DMS79 treated with DMSO at 0.1 percent for 48 hours (cell line): ENCODE data around the gene DYNLRB1.

Source experiments
- DNase-seq: peaks from one replicate; lab custom pipeline; 2025; lab: John Stamatoyannopoulos, UW

The DYNLRB1 gene

DNA sequence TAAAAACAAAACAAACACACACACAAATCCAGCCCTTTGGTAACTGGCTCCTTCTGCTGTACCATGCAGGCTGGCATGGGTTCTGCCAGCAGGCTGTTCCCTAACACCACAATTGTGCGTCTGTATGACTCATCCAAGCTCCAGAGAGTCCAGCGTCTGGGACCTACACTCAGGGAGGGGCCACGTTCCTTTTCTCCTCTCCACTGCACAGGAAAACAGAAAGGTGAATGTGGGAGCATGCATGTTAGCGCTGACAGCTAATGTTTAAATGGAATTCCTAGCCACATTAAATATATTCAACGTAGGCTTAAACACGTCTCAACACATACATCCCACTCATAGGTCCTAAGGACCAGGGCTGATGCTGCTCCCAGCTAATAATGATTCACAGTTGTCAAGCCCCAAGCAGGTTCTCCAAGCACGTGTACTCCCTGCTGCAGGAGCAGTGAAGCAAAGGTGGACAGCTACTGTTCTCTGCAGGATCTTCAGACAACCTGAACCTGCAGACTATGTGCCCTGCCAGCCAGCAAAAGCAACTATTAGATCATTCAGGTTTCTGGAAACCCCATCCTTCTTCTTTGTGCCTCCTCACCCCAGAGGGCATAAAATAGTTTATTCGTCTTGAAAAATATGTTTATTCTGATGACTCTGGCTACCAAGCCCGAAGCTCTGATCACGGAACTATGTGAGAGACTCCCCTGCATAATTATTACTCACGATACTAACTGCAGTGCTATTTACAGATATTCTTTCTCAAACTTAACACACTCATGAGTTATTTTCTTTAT is 63.2 kb downstream of the DYNLRB1 start:
- DNase-seq: no peak

DNA sequence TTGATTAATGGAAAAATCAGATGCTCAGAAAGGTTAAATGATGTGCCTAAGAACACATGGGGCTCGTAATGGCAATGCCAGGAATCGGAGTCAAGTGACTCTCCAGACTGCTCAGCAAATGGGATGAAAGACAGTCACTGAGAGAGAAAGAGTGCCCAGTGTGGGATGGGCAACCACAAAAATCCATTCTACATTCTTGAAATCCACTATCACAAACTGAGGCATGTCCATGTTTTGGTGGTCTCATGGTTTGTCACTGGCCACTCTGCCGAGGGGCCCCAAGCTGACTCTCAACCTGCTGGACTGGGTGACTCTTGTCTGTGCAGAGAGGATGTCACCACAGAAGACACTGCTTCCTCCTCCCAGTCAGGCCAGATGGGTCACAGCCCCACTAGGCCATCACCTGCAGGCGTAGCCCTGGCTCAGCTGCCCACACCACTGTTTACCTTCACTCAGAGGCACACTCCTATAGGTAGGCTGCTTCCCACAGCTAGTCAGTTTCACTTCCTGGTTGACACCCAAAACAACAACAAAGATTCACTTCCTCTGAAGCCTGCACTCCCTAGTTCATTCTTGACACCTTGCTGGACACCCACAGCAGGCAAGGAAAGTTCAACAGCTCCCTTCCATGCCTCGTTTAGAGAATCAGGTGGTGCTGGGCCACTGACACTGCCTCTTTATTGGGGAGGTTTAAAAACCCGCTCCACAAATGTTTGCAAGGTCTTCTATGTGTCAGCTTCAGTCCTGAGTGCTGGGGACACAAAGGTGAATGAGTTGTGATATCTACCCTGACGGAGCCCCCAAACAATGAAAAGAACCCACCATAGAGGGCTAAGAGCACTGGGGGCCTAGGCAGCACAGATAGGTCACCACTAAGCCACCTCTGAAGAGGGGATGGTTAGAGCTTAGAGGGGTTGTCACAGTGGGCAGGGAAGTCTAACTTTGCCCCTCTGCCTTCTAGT is 64.0 kb downstream of the DYNLRB1 start:
- no peak for DNase-seq

DNA sequence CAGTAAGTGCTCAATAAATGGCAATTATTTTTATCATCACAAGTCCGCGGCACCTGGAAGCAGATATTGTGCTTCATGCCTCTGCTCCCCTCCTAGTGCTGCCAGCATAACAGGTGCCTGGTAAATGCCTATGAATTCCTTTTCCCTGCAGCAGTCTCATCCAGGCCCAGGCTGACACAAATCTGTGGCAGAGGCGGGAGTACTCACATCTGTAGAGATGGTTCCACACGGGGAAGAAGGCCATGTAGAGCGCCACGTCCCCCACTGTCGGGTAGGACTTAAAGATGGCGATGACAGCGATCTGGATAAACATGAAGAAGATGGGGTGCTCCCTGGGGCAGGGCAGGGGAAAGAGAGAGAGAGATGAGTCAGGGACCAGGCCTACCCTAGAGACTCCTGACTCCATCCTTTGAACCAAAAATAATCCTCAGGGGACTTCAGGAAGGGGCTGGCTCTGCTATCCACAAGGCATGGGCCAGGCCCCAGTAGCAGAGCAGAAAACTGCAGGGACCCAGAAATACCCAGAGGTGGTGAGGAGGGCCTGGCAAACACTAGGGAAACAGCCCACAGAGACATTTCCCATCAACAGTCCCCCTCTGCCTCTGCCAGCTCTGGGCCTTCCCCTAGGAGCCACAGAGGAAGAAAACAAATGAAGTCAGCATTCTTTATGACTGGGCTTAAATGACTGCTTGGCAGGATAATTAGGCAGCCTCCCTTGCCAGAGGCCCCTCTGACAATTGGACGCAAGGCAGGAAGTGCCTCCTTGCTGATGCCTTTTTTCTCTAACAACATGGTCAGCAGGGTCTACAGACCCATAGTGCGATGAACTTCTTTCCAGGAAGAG is 65.3 kb downstream of the DYNLRB1 start:
- DNase-seq: no peak

DNA sequence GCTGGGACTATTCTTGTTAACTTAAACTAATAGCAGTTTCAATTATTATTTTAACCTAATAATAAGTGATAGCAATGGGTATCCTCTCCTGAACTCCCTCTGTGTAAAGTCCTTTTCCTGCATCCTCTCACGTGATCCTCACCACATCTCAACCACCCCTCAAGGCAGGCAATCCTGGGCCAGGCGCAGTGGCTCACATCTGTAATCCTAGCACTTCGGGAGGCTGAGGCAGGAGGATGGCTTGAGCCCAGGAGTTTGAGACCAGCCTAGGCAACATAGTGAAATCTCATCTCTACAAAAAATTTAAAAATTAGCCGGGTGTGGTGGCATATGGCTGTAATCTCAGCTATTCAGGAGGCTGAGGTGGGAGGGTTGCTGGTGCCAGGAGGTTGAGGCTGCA is 66.0 kb downstream of the DYNLRB1 start:
- no peak for DNase-seq

DNA sequence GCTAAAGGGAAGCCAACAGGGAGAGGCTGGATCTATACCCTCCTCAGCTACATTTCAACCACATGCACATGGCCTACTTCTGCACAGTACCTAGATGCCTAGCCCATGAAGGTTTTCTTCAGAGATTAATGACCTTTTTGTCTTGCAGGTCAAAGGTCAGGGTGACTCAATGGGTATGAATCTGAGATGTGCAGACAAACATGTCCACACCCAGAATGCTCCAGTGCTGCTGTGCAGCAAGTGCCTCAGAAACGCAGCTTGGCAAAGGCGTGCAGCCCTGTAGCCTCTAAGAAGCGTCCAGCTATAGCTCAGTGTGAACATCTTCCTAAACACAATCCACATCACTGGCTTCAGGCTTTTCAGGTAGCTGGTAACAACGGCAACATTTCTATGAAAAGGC is 66.7 kb downstream of the DYNLRB1 start:
- DNase-seq: no peak

DNA sequence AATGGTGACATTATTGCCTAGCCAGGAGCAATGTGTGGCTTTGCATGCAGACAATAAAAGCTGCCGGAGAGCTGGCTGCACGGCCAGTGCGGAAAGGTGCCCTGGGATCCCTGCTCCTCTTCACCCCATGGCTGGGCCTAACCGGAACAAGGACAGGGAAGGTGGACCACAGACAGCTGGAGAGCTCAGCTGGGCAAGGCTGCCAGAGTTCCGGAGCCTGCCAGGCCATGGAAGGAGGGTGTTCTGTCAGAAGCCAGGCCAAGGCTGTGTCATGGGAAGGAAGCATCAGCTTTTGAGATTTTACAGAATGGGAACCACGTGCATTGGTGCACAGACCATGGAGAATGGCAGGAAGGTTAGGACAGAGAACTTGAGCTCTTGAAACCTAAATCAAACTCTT is 67.3 kb downstream of the DYNLRB1 start:
- no peak for DNase-seq

DNA sequence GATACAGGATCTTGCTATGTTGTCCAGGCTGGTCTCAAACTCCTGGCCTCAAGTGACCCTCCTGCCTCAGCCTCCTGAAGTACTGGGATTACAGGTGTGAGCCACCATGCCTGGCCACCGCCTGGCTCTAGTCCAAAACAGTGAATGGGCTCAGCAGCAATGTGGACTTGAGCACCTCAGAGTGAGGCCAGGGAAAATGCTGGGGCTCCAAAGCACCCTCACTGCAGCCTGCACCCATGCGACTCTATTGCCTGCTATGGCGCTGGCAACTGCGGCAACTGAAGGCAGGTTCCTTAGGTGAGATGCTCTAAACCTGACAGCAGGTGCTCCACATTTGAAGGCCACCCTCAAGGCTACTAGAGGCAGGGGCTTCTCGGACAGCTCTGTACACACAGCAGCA is 68.8 kb downstream of the DYNLRB1 start:
- DNase-seq: no peak

DNA sequence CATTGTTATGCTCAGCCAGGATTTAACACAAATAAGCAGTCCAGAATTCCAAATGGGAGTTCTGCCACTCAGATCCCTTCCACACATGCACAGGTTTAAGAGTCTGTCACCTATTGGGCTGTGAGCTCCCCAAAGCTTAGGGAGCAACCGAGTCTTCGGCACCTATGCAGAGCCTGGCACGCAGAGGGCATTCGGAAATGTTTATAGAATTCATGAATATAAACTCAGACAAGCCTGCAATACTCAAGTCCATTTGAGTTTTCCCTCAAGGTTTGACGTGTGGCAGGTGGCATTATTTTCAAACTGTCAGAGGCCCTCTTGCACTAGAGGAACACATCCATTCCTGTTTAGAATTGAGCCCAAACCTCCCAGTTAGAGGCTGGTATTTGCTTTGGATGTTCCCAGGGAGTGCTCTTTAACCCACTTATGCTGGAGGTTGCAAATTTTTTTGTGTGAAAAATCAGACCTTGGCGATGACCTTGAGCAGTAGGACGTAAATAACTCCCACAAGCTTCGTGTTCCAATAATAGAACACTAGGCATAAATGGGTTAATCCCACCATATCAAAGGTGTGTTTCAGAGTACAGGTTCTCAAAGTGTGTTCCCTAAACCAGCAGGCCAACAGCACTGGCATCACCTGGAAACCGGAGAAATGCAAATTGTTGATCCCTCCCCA is 70.4 kb downstream of the DYNLRB1 start:
- DNase-seq: no peak
